Measurements from ENCODE around the gene DHRS4.
"Not testable (repeated sequence)": the region's sequence is repeated elsewhere in the genome, so short reads cannot be mapped to it uniquely, and the experiment has no call there.

- TF ChIP-seq CREM (CRISPR knock-in tag; IDR thresholded peaks at IDR 0.05); CTCF (IDR thresholded peaks at IDR 0.05); NFATC4 (CRISPR knock-in tag; IDR thresholded peaks at IDR 0.05); SP1 (CRISPR knock-in tag; conservative IDR thresholded peaks at IDR 0.05); PRDM15 (CRISPR knock-in tag; IDR thresholded peaks at IDR 0.05); ATF3 (CRISPR knock-in tag; conservative IDR thresholded peaks at IDR 0.05); E2F4 (CRISPR knock-in tag; IDR thresholded peaks at IDR 0.05; ENCODE audit: borderline replicate concordance, low read depth); KAT7 (CRISPR knock-in tag; IDR thresholded peaks at IDR 0.05; ENCODE audit: borderline replicate concordance); FOXJ3 (CRISPR knock-in tag; IDR thresholded peaks at IDR 0.05; ENCODE audit: borderline replicate concordance); GABPB1 (CRISPR knock-in tag; IDR thresholded peaks at IDR 0.05): not testable (repeated sequence)
Measured at GRCh38 chr14:24012726-24013273, 59.2 kb downstream of the DHRS4 start.

All from WTC11 (cell line).